HepG2 (cell line): ENCODE results near the gene EPM2A. TPM values are rescaled to one million over a fixed set of nuclear protein-coding genes. Genes with fewer than 3 reads are reported as not detected.

Experiments used
- ATAC-seq: fragments of 200-7000 bp; cut with Tn5 transposase; 3 replicates; pipeline ENCODE4 v1.9.1; 2020; ENCODE audit warnings: mild to moderate bottlenecking, moderate library complexity
- BruUV-seq: library from RNA; stranded (reverse); fragments of 400-500 nt; replicated peaks from 2 replicates; lab custom pipeline; 2021; lab: Mats Ljungman, UMichigan
- CTCF ChIA-PET: fragments of 300-600 bp; formaldehyde crosslinking; extraction: SDS; loops from one replicate; lab custom pipeline; 2021; ENCODE audit warnings: low total read pairs, inconsistent platforms, low intra/inter-chr PET ratio; lab: Yijun Ruan, JAX
- POLR2A ChIA-PET: fragments of 350-600 bp; sonication (Branson Sonifier 250); formaldehyde crosslinking; loops from one replicate; lab custom pipeline; 2020; ENCODE audit warnings: antibody characterized with exemption, inconsistent platforms; lab: Yijun Ruan, JAX
- DNase-seq: peaks from one replicate; pipeline ENCODE4 v3.0.0-alpha.2; 2015; ENCODE audit warnings: low spot score
- FAIRE-seq: peaks from 3 replicates; lab custom pipeline; 2011; peaks lifted over from hg19 to GRCh38; lab: Jason Lieb, UNC
- H2AFZ ChIP-seq: one replicate; pipeline ENCODE4 v1.6.1; 2011; ENCODE audit warnings: low read length, inconsistent platforms
- H3K27ac ChIP-seq: fragments of 300-600 bp; 3 replicates; pipeline ENCODE4 v1.8.0; 2011; ENCODE audit warnings: mixed run types, mild to moderate bottlenecking, mixed read lengths, low read length, inconsistent platforms; ENCODE audit not compliant: insufficient read depth; ENCODE audit errors: extremely low read length
- H3K27me3 ChIP-seq, 2 experiments: fragments of 200-600 bp in 1 of 2; 2 replicates in 1 of 2; 3 replicates in 1 of 2; pipeline versions ENCODE4 v1.6.0 to v1.8.0; 2011; ENCODE audit warnings: low read length in 2 of 2, mild to moderate bottlenecking in 2 of 2, moderate library complexity in 2 of 2, inconsistent platforms in 1 of 2; ENCODE audit not compliant: insufficient read depth in 2 of 2, control insufficient read depth in 1 of 2
- H3K36me3 ChIP-seq, 2 experiments: fragments of 200-600 bp in 1 of 2; replicated peaks in 1 of 2; 2 replicates in 1 of 2; 3 replicates in 1 of 2; pipeline versions ENCODE4 v1.5.1 to v1.8.0; 2011; ENCODE audit warnings: low read length in 2 of 2, inconsistent platforms in 1 of 2; ENCODE audit not compliant: insufficient read depth in 2 of 2, control insufficient read depth in 1 of 2
- H3K4me1 ChIP-seq: 2 replicates; pipeline ENCODE4 v1.5.1; 2012; ENCODE audit warnings: low read length, inconsistent platforms; ENCODE audit not compliant: insufficient read depth
- H3K4me2 ChIP-seq: 2 replicates; pipeline ENCODE4 v1.6.0; 2011; ENCODE audit warnings: low read depth, low read length, inconsistent platforms
- H3K4me3 ChIP-seq, 3 experiments: fragments of 200-600 bp in 1 of 3; sonication (generic), shearing (Covaris generic) in 1 of 3; replicated peaks in 1 of 3; 2 replicates each; pipeline ENCODE4 v1.5.1; 2011 to 2016; ENCODE audit warnings: low read length in 3 of 3, inconsistent platforms in 2 of 3, low read depth in 2 of 3, mild to moderate bottlenecking in 2 of 3, control low read depth in 1 of 3, mixed read lengths in 1 of 3; ENCODE audit not compliant: insufficient read depth in 1 of 3
- H3K79me2 ChIP-seq: one replicate; pipeline ENCODE4 v1.6.1; 2011; ENCODE audit warnings: low read length, inconsistent platforms; ENCODE audit not compliant: insufficient read depth
- H3K9ac ChIP-seq: 2 replicates; pipeline ENCODE4 v1.6.0; 2011; ENCODE audit warnings: mild to moderate bottlenecking, low read depth, low read length, inconsistent platforms; ENCODE audit not compliant: insufficient read depth
- H3K9me3 ChIP-seq: 2 replicates; pipeline ENCODE4 v1.5.1; 2012; ENCODE audit warnings: mild to moderate bottlenecking, low read length
- H4K20me1 ChIP-seq: 2 replicates; pipeline ENCODE4 v1.6.0; 2011; ENCODE audit warnings: inconsistent platforms, mild to moderate bottlenecking, low read length, moderate library complexity; ENCODE audit not compliant: insufficient read depth
- BRCA1 ChIP-seq: sonication (generic); formaldehyde crosslinking; IDR thresholded peaks from 2 replicates; pipeline ENCODE4 v1.4.0; 2020; ENCODE audit warnings: missing genetic modification reagents
- EEA1 ChIP-seq: sonication (generic); formaldehyde crosslinking; IDR thresholded peaks from 2 replicates; pipeline ENCODE4 v1.5.1; 2020; ENCODE audit warnings: mild to moderate bottlenecking, missing genetic modification reagents, borderline replicate concordance
- FOXP1 ChIP-seq, 2 experiments: fragments of 450-650 bp in 1 of 2; IDR thresholded peaks; 2 replicates each; pipeline ENCODE4 v1.6.1; 2017 to 2018; ENCODE audit warnings: antibody characterized with exemption in 1 of 2
- GPN1 ChIP-seq: sonication (generic); formaldehyde crosslinking; IDR thresholded peaks from 2 replicates; pipeline ENCODE4 v1.5.1; 2020; ENCODE audit warnings: missing genetic modification reagents, borderline replicate concordance
- MTF1 ChIP-seq: sonication (generic); formaldehyde crosslinking; IDR thresholded peaks from 2 replicates; pipeline ENCODE4 v1.5.0; 2020; ENCODE audit warnings: missing genetic modification reagents
- NFE2L1 ChIP-seq: sonication (generic); formaldehyde crosslinking; IDR thresholded peaks from 2 replicates; pipeline ENCODE4 v1.4.0; 2020; ENCODE audit warnings: missing genetic modification reagents, mild to moderate bottlenecking, borderline replicate concordance
- PAXIP1 ChIP-seq: sonication (generic); formaldehyde crosslinking; conservative IDR thresholded peaks from 2 replicates; pipeline ENCODE4 v1.4.0; 2020; ENCODE audit warnings: mild to moderate bottlenecking, missing genetic modification reagents, moderate library complexity
- RFXANK ChIP-seq: IDR thresholded peaks from 2 replicates; pipeline ENCODE4 v1.6.1; 2016
- SNAI1 ChIP-seq: sonication (generic); formaldehyde crosslinking; IDR thresholded peaks from 2 replicates; pipeline ENCODE4 v1.5.0; 2020; ENCODE audit warnings: mild to moderate bottlenecking, missing genetic modification reagents, borderline replicate concordance
- XRCC5 ChIP-seq: fragments of 200-400 bp; formaldehyde crosslinking; optimal IDR thresholded peaks from 2 replicates; pipeline ENCODE3; 2017; ENCODE audit warnings: mild to moderate bottlenecking, low read length
- ZBTB8A ChIP-seq: sonication (generic); formaldehyde crosslinking; IDR thresholded peaks from 2 replicates; pipeline ENCODE4 v1.4.0; 2020; ENCODE audit warnings: mild to moderate bottlenecking, low read depth, missing genetic modification reagents, borderline replicate concordance
- WGBS: methylation state at CpG from one replicate; pipeline ENCODE4 v1.1.6; 2017; ENCODE audit warnings: low lambda C conversion rate; 5-methylcytosine and 5-hydroxymethylcytosine counted together
- in situ Hi-C: cut with HindIII; loops from 2 replicates; pipeline ENCODE4 v1.10.0; 2017; ENCODE audit warnings: low pct_unique_long_range_greater_than_20kb; ENCODE audit not compliant: extremely low pct_ligation_motif_present
- intact Hi-C: fragments of 100-400 bp; cut with micrococcal nuclease; formaldehyde crosslinking; loops from one replicate; pipeline ENCODE4 v1.10.0; 2022; ENCODE audit not compliant: unreplicated experiment
- polyA plus RNA-seq, 8 experiments: library from polyadenylated mRNA; depleted of rRNA in 3 of 8; stranded (reverse) in 7 of 8; unstranded in 1 of 8; fragments of >200 nt; fragmentation: Illumina TruSeq in 4 of 8; extraction: Trizol in 4 of 8; gene quantifications; 2 replicates each; pipeline versions ENCODE4 v1.2.1 to v1.2.3, GENCODE V29; 2011 to 2016; ENCODE audit warnings: low read depth in 4 of 8, missing spikeins in 1 of 8, mixed read lengths in 1 of 8; ENCODE audit not compliant: insufficient read depth in 1 of 8
- total RNA-seq, 5 experiments: library from RNA; depleted of rRNA; stranded (reverse); fragments of >200 nt; fragmentation: Illumina TruSeq; extraction: Trizol; gene quantifications; 2 replicates each; pipeline ENCODE4 v1.2.3, GENCODE V29; 2016; ENCODE audit warnings: low read depth in 1 of 5
- TF ChIP-seq, protein P1 (sequence below): sonication (generic); formaldehyde crosslinking; IDR thresholded peaks from 2 replicates; pipeline ENCODE4 v1.8.1; 2023; ENCODE audit warnings: mild to moderate bottlenecking, moderate library complexity, missing genetic modification reagents
- TF ChIP-seq, protein P2 (sequence below): sonication (generic); formaldehyde crosslinking; IDR thresholded peaks from 2 replicates; pipeline ENCODE4 v1.5.0; 2020; ENCODE audit warnings: missing genetic modification reagents, mild to moderate bottlenecking, borderline replicate concordance

Gene EPM2A
- total and polyA plus RNA-seq, 2 of the 13 experiments (the other 11 are each of a cell fraction or from before 2014, with no cell fraction given), result 4.6 to 9.2 TPM

DNA sequence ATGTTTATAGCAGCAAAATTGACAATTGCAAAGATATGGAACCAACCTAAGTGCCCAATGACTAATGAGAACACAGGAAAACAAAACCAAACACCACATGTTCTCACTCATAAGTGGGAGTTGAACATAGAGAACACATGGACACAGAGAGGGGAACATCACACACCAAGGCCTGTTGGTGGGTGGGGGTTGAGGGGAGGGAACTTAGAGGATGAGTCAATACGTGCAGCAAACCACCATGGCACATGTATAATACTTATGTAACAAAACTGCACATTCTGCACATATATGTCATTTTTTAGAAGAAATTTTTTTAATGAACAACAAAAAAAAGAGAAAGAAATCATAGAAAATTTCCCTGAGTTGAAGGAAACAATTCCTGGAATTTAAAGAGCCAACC is 3.9 kb downstream of the EPM2A start:
- POLR2A ChIA-PET, result no interaction called here
- ATAC-seq, result no peak

More for the DNA sequence above, 3.9 kb downstream of the EPM2A start:
- Histone ChIP-seq H3K4me2 (no peak overlapping the region), H3K36me3 (no peaks in the 10 kb centered on the region), H3K9me3 (peaks cover 22% of the 10 kb centered on the region), H4K20me1 (no peaks in the 10 kb centered on the region), H3K79me2 (peaks cover 4% of the 10 kb centered on the region), H3K4me3 (no peak overlapping the region), H3K27ac (no peak overlapping the region), H3K9ac (no peak overlapping the region), H3K27me3 (no peaks in the 10 kb centered on the region), H3K4me1 (peaks cover 19% of the 10 kb centered on the region), H2AFZ (no peak overlapping the region)
- WGBS, result 94% methylated on average over 1 of the region's 1 CpG
- no TSS peak for BruUV-seq
- TF ChIP-seq SNAI1 (CRISPR knock-in tag) (no peak), EEA1 (CRISPR knock-in tag) (no peak), FOXP1 (IDR thresholded peaks at IDR 0.05) (no peak), FOXP1 (CRISPR knock-in tag; IDR thresholded peaks at IDR 0.05) (no peak), ZBTB8A (CRISPR knock-in tag) (no peak), MTF1 (CRISPR knock-in tag) (no peak), RFXANK (CRISPR knock-in tag) (no peak), GPN1 (CRISPR knock-in tag) (no peak), PAXIP1 (CRISPR knock-in tag) (no peak), BRCA1 (CRISPR knock-in tag) (no peak), NFE2L1 (CRISPR knock-in tag) (no peak), XRCC5 (no peak)
- TF ChIP-seq, protein P1, sequence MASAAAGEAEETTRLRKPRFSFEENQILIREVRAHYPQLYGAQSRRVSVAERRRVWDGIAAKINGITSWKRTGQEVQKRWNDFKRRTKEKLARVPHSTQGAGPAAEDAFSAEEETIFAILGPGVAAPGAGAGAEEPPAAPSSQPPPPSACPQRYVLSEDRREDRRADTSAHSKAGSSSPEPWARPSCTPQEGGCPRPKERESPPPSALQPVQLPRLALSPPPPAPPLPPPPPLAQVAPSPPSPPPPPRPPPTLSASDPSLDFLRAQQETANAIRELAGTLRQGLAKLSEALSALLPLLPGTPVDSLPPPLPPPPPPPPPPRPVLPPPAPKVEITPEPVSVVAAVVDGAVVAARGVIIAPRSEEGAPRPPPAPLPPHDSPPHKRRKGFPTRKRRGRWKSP (CRISPR knock-in tag), result no peak
- TF ChIP-seq, protein P2, sequence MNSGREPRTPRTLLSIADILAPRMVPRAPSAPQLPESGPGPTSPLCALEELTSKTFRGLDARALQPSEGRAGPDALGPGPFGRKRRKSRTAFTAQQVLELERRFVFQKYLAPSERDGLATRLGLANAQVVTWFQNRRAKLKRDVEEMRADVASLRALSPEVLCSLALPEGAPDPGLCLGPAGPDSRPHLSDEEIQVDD, result no peak
- CTCF ChIA-PET, result no interaction called here
- no peak for DNase-seq
- no peak for FAIRE-seq
- in situ Hi-C loops (no loop called here), intact Hi-C loops (loop anchor here (10.0 kb wide), 2 partner anchors 467 to 813 kb away; partner anchors contain the start of gene RAB32)
